HEK293 (cell line): Measurements from ENCODE around the gene ATG4B.

Experiments used
- GLI2 ChIP-seq: fragments of 450-650 bp; formaldehyde crosslinking; IDR thresholded peaks from 2 replicates; pipeline ENCODE4; 2017; ENCODE audit warnings: missing biosample characterization, missing genetic modification characterization, low read depth, borderline replicate concordance
- GLIS2 ChIP-seq: fragments of 450-650 bp; formaldehyde crosslinking; IDR thresholded peaks from 2 replicates; pipeline ENCODE4 v1.5.1; 2016; ENCODE audit warnings: missing biosample characterization, missing genetic modification characterization
- HOXC10 ChIP-seq: sonication (generic); formaldehyde crosslinking; IDR thresholded peaks from 2 replicates; pipeline ENCODE4 v1.8.1; 2023; ENCODE audit warnings: mild to moderate bottlenecking, missing genetic modification reagents
- KLF17 ChIP-seq: fragments of 450-650 bp; formaldehyde crosslinking; IDR thresholded peaks from 2 replicates; pipeline ENCODE4 v1.5.1; 2016; ENCODE audit warnings: missing biosample characterization, missing genetic modification characterization
- KLF7 ChIP-seq: fragments of 450-650 bp; formaldehyde crosslinking; IDR thresholded peaks from 2 replicates; pipeline ENCODE4 v1.5.1; 2016; ENCODE audit warnings: missing biosample characterization, missing genetic modification characterization, borderline replicate concordance
- KLF8 ChIP-seq: fragments of 450-650 bp; formaldehyde crosslinking; IDR thresholded peaks from 2 replicates; pipeline ENCODE4 v1.5.1; 2016; ENCODE audit warnings: missing biosample characterization, missing genetic modification characterization
- KLF9 ChIP-seq: fragments of 450-650 bp; formaldehyde crosslinking; IDR thresholded peaks from 2 replicates; pipeline ENCODE4 v1.5.1; 2016; ENCODE audit warnings: missing biosample characterization, missing genetic modification characterization, low read depth
- PBX3 ChIP-seq: sonication (generic); formaldehyde crosslinking; IDR thresholded peaks from 2 replicates; pipeline ENCODE4 v1.8.1; 2022; ENCODE audit warnings: mild to moderate bottlenecking, moderate library complexity, missing genetic modification reagents
- REPIN1 ChIP-seq: fragments of 450-650 bp; formaldehyde crosslinking; IDR thresholded peaks from 2 replicates; pipeline ENCODE4 v1.5.1; 2017; ENCODE audit warnings: missing biosample characterization, missing genetic modification characterization, low read depth
- SETDB1 ChIP-seq: IDR thresholded peaks from one replicate; pipeline ENCODE4 v1.6.1; 2017; ENCODE audit warnings: mild to moderate bottlenecking, low read length, moderate library complexity, mixed read lengths; ENCODE audit not compliant: insufficient read length
- ZBTB48 ChIP-seq: fragments of 450-650 bp; formaldehyde crosslinking; IDR thresholded peaks from 2 replicates; pipeline ENCODE4 v1.5.1; 2016; ENCODE audit warnings: missing biosample characterization, missing genetic modification characterization
- ZBTB6 ChIP-seq: fragments of 450-650 bp; formaldehyde crosslinking; IDR thresholded peaks from 2 replicates; pipeline ENCODE4 v1.5.1; 2017; ENCODE audit warnings: missing biosample characterization, missing genetic modification characterization
- ZFP41 ChIP-seq: fragments of 450-650 bp; formaldehyde crosslinking; IDR thresholded peaks from 2 replicates; pipeline ENCODE4 v1.5.1; 2016; ENCODE audit warnings: missing biosample characterization, missing genetic modification characterization, borderline replicate concordance
- ZNF133 ChIP-seq: fragments of 450-650 bp; formaldehyde crosslinking; IDR thresholded peaks from 2 replicates; pipeline ENCODE4 v1.5.1; 2016; ENCODE audit warnings: missing biosample characterization, missing genetic modification characterization
- ZNF155 ChIP-seq: fragments of 450-650 bp; formaldehyde crosslinking; IDR thresholded peaks from 2 replicates; pipeline ENCODE4 v1.5.1; 2016; ENCODE audit warnings: missing biosample characterization, missing genetic modification characterization
- ZNF175 ChIP-seq: fragments of 450-650 bp; formaldehyde crosslinking; IDR thresholded peaks from 2 replicates; pipeline ENCODE4 v1.5.1; 2016; ENCODE audit warnings: missing biosample characterization, missing genetic modification characterization
- ZNF184 ChIP-seq: fragments of 450-650 bp; IDR thresholded peaks from 2 replicates; pipeline ENCODE4 v1.5.1; 2018; ENCODE audit warnings: missing biosample characterization, mild to moderate bottlenecking, missing genetic modification characterization
- ZNF214 ChIP-seq: fragments of 450-650 bp; formaldehyde crosslinking; IDR thresholded peaks from 2 replicates; pipeline ENCODE4 v1.5.1; 2017; ENCODE audit warnings: missing biosample characterization, mild to moderate bottlenecking, missing genetic modification characterization, borderline replicate concordance
- ZNF248 ChIP-seq: fragments of 450-650 bp; formaldehyde crosslinking; IDR thresholded peaks from 2 replicates; pipeline ENCODE4 v1.5.1; 2017; ENCODE audit warnings: missing biosample characterization, missing genetic modification characterization
- ZNF292 ChIP-seq: fragments of 450-650 bp; formaldehyde crosslinking; IDR thresholded peaks from 2 replicates; pipeline ENCODE4 v1.5.1; 2016; ENCODE audit warnings: low read depth, missing biosample characterization, missing genetic modification characterization, borderline replicate concordance
- ZNF350 ChIP-seq: fragments of 450-650 bp; formaldehyde crosslinking; IDR thresholded peaks from 2 replicates; pipeline ENCODE4 v1.5.0; 2017; ENCODE audit warnings: missing biosample characterization, mild to moderate bottlenecking, missing genetic modification characterization
- ZNF521 ChIP-seq: fragments of 450-650 bp; formaldehyde crosslinking; IDR thresholded peaks from 2 replicates; pipeline ENCODE4 v1.5.1; 2017; ENCODE audit warnings: missing biosample characterization, mild to moderate bottlenecking, missing genetic modification characterization
- ZNF529 ChIP-seq: fragments of 450-650 bp; formaldehyde crosslinking; IDR thresholded peaks from 2 replicates; pipeline ENCODE4 v1.5.1; 2017; ENCODE audit warnings: missing genetic modification characterization, missing biosample characterization; ENCODE audit not compliant: insufficient replicate concordance
- ZNF610 ChIP-seq: fragments of 450-650 bp; formaldehyde crosslinking; IDR thresholded peaks from 2 replicates; pipeline ENCODE4 v1.5.1; 2016; ENCODE audit warnings: missing biosample characterization, missing genetic modification characterization, borderline replicate concordance
- ZNF623 ChIP-seq: fragments of 450-650 bp; formaldehyde crosslinking; IDR thresholded peaks from 2 replicates; pipeline ENCODE4 v1.5.1; 2016; ENCODE audit warnings: missing biosample characterization, missing genetic modification characterization
- ZNF624 ChIP-seq: fragments of 450-650 bp; formaldehyde crosslinking; IDR thresholded peaks from 2 replicates; pipeline ENCODE4 v1.5.1; 2017; ENCODE audit warnings: missing biosample characterization, missing genetic modification characterization
- ZNF660 ChIP-seq: fragments of 450-650 bp; IDR thresholded peaks from 2 replicates; pipeline ENCODE4 v1.5.1; 2018; ENCODE audit warnings: missing biosample characterization, mild to moderate bottlenecking, missing genetic modification characterization
- ZNF701 ChIP-seq: fragments of 450-650 bp; formaldehyde crosslinking; IDR thresholded peaks from 2 replicates; pipeline ENCODE4 v1.5.1; 2016; ENCODE audit warnings: missing biosample characterization, missing genetic modification characterization
- TF ChIP-seq, protein P1 (sequence below): fragments of 450-650 bp; formaldehyde crosslinking; IDR thresholded peaks from 2 replicates; pipeline ENCODE4 v1.5.1; 2016; ENCODE audit warnings: missing biosample characterization, missing genetic modification characterization
- TF ChIP-seq, protein P2 (sequence below): fragments of 450-650 bp; formaldehyde crosslinking; IDR thresholded peaks from 2 replicates; pipeline ENCODE4 v1.5.1; 2016; ENCODE audit warnings: missing biosample characterization, missing genetic modification characterization
- TF ChIP-seq, protein P3 (sequence below): fragments of 450-650 bp; formaldehyde crosslinking; IDR thresholded peaks from 2 replicates; pipeline ENCODE4 v1.5.1; 2017; ENCODE audit warnings: missing biosample characterization, missing genetic modification characterization

The ATG4B gene

GRCh38 chr2:241702155-241703031 is 64.9 kb downstream of the ATG4B start (continued):
- TF ChIP-seq ZNF623 (tag by site-specific recombination) (no peak), ZNF292 (tag by site-specific recombination) (no peak), ZNF133 (tag by site-specific recombination) (no peak), ZNF701 (tag by site-specific recombination) (no peak), ZNF248 (tag by site-specific recombination) (no peak), GLIS2 (tag by site-specific recombination) (peak; percentile 91), ZNF610 (tag by site-specific recombination) (no peak), ZBTB48 (tag by site-specific recombination) (no peak), ZFP41 (tag by site-specific recombination) (no peak), SETDB1 (no peak), ZNF350 (tag by site-specific recombination) (no peak), GLI2 (no peak), ZNF184 (tag by site-specific recombination) (0 out of 2 replicates have a peak, but pooled peaks have one; percentile 8), KLF9 (tag by site-specific recombination) (peak; percentile 60; the same call in 1 of the 2 replicates), REPIN1 (no peak), ZNF214 (no peak), ZNF529 (tag by site-specific recombination) (no peak), KLF17 (tag by site-specific recombination) (0 out of 2 replicates have a peak, but pooled peaks have one; percentile 20), ZBTB6 (tag by site-specific recombination) (peak; percentile 52; the same call in 1 of the 2 replicates), PBX3 (no peak), ZNF624 (tag by site-specific recombination) (no peak), ZNF175 (no peak), HOXC10 (CRISPR knock-in tag) (no peak), KLF7 (tag by site-specific recombination) (no peak), ZNF521 (tag by site-specific recombination) (no peak), KLF8 (tag by site-specific recombination) (peak; percentile 64; the same call in 1 of the 2 replicates), ZNF155 (tag by site-specific recombination) (no peak), ZNF660 (tag by site-specific recombination) (0 out of 2 replicates have a peak, but pooled peaks have one; percentile 30)
- TF ChIP-seq, protein P1, sequence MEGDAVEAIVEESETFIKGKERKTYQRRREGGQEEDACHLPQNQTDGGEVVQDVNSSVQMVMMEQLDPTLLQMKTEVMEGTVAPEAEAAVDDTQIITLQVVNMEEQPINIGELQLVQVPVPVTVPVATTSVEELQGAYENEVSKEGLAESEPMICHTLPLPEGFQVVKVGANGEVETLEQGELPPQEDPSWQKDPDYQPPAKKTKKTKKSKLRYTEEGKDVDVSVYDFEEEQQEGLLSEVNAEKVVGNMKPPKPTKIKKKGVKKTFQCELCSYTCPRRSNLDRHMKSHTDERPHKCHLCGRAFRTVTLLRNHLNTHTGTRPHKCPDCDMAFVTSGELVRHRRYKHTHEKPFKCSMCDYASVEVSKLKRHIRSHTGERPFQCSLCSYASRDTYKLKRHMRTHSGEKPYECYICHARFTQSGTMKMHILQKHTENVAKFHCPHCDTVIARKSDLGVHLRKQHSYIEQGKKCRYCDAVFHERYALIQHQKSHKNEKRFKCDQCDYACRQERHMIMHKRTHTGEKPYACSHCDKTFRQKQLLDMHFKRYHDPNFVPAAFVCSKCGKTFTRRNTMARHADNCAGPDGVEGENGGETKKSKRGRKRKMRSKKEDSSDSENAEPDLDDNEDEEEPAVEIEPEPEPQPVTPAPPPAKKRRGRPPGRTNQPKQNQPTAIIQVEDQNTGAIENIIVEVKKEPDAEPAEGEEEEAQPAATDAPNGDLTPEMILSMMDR = peak; percentile 98
- TF ChIP-seq, protein P2, sequence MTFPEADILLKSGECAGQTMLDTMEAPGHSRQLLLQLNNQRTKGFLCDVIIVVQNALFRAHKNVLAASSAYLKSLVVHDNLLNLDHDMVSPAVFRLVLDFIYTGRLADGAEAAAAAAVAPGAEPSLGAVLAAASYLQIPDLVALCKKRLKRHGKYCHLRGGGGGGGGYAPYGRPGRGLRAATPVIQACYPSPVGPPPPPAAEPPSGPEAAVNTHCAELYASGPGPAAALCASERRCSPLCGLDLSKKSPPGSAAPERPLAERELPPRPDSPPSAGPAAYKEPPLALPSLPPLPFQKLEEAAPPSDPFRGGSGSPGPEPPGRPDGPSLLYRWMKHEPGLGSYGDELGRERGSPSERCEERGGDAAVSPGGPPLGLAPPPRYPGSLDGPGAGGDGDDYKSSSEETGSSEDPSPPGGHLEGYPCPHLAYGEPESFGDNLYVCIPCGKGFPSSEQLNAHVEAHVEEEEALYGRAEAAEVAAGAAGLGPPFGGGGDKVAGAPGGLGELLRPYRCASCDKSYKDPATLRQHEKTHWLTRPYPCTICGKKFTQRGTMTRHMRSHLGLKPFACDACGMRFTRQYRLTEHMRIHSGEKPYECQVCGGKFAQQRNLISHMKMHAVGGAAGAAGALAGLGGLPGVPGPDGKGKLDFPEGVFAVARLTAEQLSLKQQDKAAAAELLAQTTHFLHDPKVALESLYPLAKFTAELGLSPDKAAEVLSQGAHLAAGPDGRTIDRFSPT (tag by site-specific recombination) = no peak
- TF ChIP-seq, protein P3, sequence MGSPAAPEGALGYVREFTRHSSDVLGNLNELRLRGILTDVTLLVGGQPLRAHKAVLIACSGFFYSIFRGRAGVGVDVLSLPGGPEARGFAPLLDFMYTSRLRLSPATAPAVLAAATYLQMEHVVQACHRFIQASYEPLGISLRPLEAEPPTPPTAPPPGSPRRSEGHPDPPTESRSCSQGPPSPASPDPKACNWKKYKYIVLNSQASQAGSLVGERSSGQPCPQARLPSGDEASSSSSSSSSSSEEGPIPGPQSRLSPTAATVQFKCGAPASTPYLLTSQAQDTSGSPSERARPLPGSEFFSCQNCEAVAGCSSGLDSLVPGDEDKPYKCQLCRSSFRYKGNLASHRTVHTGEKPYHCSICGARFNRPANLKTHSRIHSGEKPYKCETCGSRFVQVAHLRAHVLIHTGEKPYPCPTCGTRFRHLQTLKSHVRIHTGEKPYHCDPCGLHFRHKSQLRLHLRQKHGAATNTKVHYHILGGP (tag by site-specific recombination) = no peak
